Activated T-cell treated with anti-CD3 and anti-CD28 coated beads for 24 hours (primary cell): ENCODE results near the gene RBM47.
A peak's percentile ranks its signal among the peaks of the same experiment; 100 is the strongest.
"Not testable (repeated sequence)": the region's sequence is repeated elsewhere in the genome, so short reads cannot be mapped to it uniquely, and the experiment has no call there.

Source experiments
- DNase-seq: peaks from one replicate; pipeline ENCODE4 v3.0.0-alpha.2; 2020; ENCODE audit warnings: low read depth

Gene RBM47

DNA sequence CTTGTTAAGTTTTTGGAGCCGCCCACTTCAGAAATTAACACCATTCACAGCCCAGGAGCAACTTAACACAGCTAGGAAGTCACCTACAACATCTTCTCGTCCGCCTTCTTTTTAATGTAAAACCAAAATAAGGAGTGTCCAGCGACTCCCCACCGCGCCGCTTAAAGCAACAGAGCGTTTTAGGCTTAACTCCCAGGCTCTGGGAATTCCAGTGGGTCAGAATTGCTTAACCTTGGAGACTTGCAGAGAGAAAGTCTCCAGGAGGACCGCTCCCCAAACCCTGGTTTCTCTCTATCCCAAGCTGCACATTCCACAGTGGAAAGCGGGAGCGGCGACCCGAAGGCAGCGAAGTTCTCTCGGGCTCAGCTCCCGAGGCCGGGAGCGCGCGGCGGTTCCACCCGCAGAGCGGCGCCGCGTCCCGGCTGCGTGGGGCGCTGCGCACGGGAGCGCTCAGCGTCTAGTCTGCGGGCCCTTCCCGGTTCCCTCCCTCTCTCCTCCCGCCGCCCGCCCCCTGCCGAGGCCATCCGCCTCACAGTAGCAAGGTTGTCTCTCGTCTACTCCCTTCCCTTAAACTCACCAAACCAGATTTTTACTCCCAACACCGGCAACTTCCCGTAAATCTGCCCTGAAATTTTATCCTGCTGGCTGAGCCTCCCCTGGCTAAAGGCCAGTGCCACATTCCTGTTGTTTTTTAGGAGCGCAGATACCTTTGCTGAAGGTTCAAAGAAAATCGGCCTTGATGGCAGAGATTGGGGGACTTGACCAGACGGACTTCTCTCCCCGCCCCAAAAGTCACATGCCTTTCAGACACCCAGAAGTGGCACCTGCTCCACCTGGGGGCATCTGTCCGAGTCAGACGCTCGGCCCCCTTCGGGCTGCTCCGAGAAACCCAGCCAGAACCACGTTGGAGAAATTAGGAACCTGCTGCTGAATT is at the start of gene RBM47:
Gene RBM47 (minus strand): TSS at position 464 of the 934 bp plus-strand sequence. CDS start 190,971 bp downstream, outside the sequence.
- no peak for DNase-seq

DNA sequence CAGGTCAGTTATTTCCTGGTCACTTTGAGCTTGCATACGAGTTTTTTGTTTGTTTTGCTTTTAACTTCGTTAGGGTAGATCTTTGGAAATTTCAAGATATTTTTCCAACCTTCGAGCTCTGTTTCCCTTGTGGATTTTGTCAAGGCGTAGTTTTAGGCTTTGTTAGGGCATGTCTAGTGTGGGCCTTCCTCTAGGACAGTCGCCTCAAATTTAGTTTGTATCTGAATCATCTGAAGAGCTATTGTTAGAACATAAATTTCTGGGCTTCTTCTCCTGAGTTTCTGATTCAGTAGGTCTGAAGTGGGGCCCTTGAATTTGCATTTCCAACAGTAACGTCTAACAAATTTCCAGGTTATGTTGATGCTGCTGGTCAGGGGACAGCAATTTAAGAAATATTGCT is 48.8 kb upstream of the RBM47 start:
- no peak for DNase-seq

DNA sequence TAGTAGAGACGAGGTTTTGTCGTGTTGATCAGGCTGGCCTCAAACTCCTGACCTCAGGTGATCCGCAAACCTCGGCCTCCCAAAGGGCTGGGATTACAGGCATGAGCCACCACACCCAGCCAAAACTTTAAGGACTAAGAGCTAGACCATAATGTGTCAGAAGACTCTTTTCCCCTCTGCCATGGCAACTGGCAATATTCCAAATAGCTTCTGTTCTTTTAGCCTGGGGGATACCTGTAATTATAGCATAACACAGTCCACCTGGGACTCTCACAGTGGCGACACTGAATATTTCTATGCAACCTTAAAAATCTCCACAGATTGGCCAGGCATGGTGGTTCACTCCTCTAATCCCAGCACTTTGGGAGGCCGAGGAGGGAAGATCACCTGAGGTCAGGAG is 45.5 kb upstream of the RBM47 start:
- DNase-seq = no peak

DNA sequence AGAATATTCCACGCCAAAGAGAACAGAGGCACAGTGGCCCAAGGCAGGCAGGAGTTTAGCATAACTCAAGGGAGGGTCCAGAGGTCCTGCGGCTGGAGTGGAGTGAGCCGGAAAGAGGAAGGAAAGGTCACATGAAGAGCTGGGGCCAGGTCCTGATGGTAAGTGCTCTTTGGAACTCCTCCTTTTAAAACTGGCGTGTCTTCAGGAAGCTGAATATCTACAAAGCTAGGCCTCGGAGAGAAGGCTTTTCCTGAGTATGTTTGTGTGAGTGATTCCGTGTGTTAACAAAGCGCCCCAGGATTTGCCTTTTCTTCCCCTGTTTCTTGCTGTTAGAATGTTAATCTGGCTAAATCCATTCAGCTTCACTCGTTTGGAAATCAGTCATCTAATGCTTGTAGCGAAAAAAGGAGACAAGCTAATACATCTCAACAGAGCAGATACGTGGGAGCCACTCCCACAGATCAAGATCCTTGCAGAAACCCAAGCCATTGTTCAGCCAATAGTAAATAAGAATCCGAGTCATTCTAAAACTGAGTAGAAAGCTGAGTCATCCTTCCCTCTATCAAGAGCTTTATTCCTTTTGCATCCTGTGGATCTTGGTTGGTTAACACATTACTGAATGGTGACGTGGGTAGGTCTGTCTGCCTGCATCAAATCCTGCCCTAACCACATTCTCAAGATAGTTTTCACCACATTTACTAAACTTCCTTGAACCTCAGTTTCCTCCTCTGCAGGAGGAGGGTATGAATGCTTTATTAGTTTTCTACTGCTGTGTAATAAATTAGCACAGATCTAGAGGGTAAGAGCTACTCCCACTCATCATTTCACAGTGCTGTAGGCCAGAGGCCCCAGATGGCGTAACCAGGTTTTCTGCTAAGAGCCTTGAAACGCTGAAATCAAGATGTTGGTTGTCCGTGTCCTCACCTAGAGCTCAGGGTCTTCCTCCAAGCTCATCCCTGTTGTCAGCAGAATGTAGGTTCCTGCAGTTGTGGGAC is 43.2 kb upstream of the RBM47 start:
- DNase-seq = peak; percentile 45

DNA sequence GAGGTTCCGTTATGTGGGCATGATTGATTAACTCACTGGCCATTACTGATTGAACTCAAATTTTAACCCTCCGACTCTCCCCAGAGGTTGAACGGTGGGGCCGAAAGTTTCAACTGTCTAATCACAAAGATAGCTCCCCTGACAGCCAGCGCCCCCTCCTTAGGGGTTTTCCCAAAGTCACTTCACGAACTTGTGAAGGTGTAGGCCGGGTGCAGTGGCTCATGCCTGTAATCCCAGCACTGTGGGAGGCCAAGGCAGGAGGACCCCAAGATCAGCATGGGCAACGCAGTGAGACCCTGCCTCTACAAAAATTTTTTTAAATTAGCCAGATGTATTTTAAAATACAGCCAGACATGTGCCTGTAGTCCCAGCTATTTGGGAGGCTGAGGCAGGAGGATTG is 39.8 kb upstream of the RBM47 start:
- no peak for DNase-seq

DNA sequence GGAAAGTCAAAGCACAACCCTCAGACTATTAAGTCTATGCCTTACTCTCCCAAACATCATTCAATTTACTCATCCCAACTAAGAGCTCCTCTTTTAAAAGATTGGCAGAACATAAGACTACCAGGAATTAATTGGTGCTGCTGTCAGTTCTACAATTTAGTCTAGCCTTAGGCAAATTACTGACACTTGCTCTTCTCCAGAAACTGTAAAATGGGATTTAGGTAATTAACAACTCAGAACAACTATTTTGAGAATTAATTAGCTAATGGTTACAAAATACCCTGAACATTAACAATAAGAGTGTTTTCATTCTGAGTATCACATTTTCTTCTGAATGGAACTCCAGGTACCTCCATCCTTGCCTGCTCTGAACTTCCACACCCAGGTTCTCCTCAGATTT is 36.2 kb upstream of the RBM47 start:
- DNase-seq = no peak

DNA sequence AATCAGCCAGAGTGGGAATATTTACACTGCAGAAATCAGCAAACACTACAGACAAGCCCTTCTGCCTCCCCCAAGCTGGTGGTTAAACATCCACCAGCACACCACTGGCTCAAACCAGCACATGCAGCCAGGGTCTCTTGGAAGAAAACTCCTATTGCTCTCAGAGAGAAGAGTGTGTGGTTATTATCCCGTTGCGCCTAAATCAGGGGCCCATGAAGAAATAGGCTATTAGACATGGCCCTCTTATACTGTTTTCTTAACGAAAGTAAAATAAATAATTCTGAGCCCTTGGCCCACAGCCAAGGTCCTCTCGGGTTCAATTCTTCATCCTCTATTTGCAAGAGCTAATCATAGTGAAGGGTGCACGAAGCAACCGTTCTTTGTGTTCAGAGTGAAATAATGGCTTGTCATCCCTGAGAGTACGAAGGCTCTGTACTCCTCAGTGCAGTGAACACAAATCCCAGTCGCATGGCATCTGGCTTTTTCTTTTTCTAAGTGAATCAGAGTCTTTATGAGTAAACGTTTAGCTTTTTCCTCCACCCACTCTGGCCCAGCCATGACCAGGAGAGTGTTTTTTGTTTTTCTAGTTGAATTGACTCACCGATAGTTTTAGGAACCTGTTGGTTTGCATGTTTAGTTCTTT is 33.4 kb upstream of the RBM47 start:
- DNase-seq = no peak

DNA sequence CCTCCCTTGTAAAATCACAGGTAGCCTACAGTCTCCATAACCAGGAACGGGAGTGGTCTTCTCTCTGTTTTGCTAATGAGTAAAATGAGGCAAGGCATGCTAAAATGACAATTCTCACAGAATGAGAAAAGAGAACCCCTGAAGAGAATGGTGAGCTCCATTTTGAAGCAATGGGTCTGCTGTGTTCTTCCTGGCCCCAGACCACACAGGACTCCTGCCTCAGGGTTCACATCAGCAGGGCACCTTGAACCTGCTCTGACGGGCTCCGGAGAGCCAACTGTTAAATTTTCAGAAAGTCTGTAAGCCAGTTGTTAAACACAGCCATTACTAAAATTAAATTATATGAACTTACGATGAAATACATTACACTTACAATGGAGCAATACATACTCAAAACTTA is 32.1 kb upstream of the RBM47 start:
- DNase-seq = no peak

DNA sequence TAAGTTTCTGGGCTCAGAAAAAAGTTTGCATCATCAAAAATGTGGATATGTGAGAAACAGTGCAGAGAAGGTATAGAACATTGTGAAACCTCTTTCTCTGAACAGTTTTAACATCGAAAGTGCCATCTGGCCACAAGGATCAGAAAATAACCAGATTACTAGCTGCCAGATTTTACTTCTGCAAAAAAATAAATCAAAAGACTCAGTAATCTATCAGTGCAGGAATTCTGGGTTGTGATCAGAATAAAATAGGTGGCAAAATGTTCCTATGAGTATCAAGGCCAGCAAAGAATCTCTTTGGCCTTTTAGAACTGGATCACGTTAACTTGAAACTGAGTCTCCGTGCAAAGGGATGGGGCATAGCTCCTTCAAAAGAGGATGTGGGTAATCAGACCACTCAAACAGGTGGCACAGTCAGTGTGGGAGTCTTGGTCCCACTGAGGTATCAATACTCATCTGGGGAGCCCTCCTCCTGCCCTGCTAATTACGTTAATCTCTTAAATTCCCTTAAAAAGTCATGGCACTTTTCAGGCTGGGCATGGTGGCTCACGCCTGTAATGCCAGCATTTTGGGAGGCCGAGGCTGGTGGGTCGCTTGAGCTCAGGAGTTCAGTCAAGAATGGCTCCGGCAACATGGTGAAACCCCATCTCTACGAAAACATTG is 26.7 kb upstream of the RBM47 start:
- DNase-seq = no peak

DNA sequence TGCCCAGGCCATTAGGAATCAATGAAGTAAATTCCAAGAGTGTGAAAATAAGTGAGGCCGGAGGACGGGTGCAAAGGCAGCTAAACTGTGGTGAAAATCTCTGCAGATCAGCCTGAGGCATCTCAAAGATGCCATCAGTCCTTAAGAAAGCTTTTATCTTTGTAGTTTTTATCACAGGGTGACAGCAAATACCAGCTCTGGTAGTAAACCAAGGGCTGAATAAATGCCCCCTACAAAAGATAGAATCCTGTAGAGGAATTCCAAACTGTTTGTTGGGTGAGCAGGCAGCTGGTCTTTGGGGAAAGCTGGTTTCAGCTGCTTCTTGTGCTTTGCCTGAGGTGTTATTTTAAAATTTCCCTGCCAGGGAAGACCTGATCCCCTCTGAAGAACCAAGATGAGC is 21.6 kb upstream of the RBM47 start:
- DNase-seq = no peak

DNA sequence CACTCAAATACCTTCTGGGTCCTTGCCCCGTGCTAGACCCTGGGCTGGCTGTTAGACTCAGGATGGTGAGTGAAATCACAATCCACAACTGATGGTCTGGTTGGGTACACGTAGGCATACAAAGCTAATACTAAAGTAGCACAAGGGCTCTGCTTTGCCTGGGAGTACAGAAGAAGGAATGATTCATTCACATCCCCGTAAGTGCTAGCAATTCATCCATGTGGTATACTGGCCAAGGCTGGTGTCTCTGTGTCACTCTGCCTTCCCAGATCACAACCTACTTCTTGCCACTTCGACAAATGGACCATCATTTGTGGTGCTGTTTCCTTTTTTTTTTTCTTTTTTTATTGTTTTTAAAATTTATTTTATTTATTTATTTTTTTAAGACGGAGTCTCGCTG is 19.7 kb upstream of the RBM47 start:
- no peak for DNase-seq

DNA sequence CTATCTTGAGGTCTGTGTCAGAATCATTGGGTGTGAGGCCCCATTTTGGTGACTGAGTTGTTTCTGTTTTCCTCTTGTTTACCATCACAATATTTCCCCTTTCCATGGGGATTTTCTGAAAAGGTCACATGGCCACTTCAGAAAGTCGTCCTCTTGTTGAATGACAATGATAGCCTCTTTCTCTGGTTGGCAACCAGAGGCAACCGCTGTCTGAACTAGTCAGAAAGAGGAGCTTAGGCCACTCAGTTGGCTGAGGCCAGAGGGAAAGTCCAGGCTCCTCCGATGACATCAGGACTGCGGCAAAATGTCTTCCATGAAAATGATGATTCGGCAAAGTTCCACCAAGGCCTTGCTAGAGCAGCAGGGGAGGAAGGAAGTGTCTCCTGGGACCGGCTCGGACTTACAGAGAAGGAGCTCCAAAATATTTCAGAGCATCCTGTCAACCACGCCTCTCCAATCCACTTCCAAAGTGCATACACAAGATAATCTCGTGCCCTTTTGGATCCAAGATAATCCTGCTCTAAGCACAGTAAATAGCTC is 19.1 kb upstream of the RBM47 start:
- no peak for DNase-seq

DNA sequence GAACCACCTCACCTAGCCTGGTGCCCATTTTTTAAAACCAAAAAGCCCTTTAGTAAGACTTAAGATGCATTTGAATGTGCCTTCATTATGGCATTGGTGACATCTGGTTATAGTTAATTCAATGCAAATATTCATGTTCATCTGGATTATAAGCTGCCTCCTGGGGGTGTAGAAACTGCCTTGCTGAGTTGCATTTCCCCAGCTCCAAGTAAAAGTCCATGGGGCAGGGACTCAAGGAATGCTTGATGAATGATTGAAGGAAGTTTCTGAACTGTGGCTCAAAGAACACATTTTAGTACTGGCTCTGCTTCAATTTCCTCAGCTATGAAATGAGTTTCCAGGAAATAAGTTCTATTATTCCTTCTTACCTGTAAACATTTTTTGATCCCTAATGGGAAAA is 18.5 kb upstream of the RBM47 start:
- DNase-seq = no peak

DNA sequence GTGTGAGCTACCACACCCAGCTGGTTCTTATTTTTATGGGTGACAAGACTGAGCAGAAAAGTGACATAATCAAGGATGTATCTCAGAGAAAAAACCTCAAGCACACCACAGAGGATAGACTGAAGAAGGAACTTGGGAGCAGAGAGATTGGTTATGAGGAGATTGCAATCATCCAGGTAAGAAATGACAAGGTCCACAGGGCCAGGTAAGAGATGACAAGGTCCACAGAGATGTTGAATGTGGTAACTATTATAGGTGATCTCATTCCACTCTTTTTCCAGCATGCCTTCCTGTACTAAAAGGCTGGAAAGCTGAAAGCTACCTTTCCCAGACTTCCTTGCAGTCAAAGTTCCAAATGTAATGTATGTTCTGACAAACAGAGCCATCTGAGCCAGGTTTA is 15.9 kb upstream of the RBM47 start:
- no peak for DNase-seq

DNA sequence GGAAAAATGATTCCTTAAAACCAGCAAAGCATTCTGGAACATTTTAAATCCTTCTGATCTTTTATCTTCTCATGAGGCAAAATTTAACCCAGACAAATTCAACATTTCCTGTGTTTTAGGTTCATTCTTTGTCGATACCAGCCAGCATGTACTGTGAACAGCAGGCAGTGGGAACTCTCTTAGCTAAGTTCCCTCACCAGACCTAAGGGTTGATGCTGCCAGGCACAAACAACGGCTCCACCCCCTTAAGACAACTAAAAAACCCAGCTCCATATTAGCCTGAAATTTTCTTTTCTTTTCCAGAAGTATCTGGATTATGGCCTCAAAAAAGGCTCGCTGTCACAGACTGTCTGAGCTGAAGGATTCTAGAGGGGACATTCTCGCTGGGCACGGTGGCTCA is 2.4 kb upstream of the RBM47 start:
- DNase-seq = no peak

DNA sequence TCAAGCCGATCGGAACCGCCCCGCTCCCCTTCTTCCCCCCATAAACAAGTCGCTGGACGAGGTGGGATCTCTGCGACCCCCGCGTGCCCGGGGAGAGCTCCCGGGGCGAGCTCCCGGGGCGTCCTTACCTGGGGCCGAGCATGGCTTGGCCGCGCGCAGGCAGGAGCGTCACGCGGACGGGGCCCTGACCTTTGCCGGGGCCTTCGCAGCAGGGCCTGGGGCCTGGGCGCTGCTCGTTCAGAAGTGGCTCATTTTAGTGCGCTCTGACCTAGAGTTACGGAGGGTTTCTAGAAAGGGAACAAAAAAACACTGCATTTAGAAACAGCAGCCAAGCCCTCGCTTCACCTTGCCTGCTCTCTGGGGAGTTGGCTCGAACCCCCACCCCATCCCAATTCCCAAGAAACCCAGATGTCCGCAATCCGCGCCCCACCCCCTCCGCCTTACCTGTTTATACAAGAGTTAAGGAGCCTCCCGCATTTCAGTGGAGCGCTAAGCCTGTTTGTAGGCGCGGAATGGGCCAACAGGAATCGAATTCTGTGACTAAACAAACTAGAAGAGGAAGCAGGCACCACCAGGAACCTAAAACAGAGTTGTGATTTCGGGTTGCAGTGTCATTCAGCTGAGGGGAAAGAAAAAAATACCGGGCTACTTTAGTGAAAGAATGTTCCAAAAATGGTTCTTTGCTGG is 814 bp upstream of the RBM47 start:
- DNase-seq = no peak

DNA sequence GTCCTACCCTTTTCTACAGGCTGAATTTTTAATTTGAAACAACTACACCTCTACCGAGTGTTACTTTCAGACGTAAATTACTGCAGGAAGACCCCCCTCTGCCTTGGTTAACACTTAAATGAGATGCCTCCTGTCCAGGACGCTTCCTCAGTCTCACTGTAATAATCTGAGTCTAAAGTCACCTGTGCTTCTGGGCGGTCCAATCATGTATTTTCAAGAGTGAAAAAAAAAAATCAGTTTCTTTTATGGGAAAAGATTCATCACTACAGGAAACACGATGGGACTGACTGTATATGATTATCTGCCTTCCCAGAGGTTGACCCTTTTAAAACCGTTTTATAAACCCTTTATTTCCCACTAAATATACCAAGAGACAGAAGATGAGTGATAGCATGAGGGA is 776 bp downstream of the RBM47 start:
- no peak for DNase-seq

DNA sequence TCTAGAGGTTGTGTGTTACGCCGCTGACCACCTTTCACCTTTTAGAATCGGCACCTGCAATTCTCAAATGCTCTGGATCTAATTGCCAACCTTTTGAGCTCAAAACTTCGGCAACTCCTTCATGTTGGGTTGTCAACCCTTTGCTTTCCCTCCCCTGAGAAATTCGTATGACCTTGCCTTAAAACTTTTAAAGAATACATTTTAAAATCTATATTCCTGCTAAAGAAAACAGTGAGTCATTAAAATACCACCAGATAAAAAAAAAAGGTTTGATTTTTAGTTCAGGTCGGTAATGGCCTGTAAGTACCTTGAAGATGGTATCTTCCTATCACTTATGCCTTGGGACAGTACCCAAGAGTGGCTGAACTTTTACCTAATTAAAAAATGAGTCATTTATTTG is 1.3 kb downstream of the RBM47 start:
- not testable (repeated sequence) for DNase-seq

DNA sequence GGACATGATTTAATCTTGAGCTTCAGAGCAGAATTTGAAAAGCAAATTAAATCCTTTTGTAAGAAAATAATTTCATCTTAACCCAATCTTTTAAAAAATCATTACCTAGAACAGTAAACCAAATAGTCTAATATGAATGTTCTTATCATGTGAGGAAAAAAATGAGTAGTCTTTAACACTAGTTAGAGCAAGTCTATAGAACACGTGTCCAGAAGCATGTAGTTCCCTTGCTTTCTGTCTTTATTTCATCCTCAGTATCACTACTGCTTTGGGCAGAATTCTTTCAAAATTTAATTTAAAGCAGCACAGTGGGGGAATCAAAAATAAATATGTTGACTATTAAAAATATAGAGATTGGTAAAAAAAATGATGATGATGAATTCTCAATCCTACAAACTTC is 2.1 kb downstream of the RBM47 start:
- DNase-seq = no peak

DNA sequence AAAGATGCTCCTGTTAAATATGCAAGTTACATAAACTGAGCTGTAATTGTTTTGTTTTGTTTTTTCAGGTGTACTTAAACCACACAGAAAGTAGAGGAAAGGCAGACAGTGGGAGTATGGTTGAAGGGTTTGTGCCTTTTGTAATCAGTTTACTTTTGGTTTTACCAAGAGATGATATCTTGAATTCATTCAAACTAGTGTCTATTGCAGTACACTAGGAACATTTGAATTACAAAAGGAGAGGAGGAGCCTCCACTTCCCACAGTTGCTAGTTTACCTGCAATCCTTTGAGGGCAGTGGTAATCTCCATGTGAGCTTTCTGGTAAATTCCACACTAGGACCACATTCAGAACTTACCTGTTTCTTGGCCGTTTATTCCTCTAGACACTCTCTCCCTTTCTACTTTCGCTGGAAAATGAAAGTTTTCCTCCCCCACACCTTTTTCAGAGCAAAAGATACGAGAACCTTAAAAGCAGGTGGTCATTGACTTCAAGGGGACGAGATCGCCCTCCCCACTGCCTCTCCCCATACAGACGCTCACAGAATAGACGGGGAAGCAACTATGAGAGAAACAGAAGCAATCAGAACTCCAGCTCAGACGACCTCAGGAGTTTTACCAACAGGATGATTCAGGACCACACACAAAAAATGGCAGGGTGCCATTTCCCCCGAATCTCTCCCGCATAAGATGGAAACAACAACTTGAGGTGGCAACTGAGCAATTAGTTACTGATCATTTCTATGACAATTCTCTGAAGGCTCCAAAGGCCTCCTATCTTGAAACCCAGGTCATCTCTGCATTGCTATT is 3.3 kb downstream of the RBM47 start:
- DNase-seq = no peak
